ENCODE data around the gene USP40.

Gene USP40

GRCh38 chr2:233430081-233430480 lies 136.5 kb downstream of the USP40 start:
- DNase-seq (ENCODE audit: extremely low read depth in 1 of 2, low read depth in 1 of 2), result no peak

GRCh38 chr2:233429175-233429897 lies 137.2 kb downstream of the USP40 start:
- no peak for DNase-seq (ENCODE audit: extremely low read depth in 1 of 2, low read depth in 1 of 2)

GRCh38 chr2:233428438-233428837 lies 138.1 kb downstream of the USP40 start:
- DNase-seq (ENCODE audit: extremely low read depth in 1 of 2, low read depth in 1 of 2), result no peak

GRCh38 chr2:233428008-233428407 lies 138.6 kb downstream of the USP40 start:
- DNase-seq (ENCODE audit: extremely low read depth in 1 of 2, low read depth in 1 of 2), result no peak

GRCh38 chr2:233426619-233427342 lies 139.8 kb downstream of the USP40 start:
- DNase-seq (ENCODE audit: extremely low read depth in 1 of 2, low read depth in 1 of 2), result peak; percentile 43 to 83
